GM15510 (cell line): ENCODE results near the gene DHX58.

Experiments
- POLR2A ChIP-seq: IDR thresholded peaks from 3 replicates; pipeline ENCODE4 v1.6.1; 2011; ENCODE audit warnings: borderline replicate concordance; ENCODE audit not compliant: insufficient read length; ENCODE audit errors: extremely low read depth

DHX58 gene

DNA sequence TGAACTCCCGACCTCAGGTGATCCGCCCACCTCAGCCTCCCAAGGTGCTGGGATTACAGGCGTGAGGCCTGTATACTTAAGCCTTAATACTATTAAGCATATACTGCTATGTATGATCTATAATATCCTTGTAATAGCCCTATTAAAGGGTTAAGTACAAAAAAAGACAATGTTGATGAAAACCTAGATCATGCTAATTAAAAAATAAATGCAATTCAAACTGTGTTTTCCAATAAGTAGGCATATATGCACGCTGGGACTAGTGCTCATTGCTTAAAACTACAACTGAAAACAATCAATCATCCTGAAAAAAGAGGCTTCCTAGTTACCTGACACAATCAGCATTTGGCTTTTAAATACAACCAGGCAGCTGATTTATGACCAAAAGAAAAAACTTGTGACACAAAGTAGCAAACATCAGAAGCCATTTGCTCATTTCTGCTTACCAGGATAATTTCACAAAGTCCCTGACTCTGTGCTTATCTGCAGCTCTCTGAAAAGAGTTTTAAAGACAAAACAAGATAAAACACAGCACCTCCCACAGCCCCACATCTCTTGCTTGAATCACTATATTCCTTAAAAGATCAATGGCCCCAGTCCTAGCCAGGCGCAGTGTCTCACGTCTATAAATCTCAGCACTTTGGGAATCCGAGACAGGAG lies 25.3 kb downstream of the DHX58 start:
- no peak for TF ChIP-seq POLR2A

GRCh38 chr17:42081516-42082129 lies 30.9 kb downstream of the DHX58 start:
- TF ChIP-seq POLR2A = no peak

- no peak for TF ChIP-seq POLR2A
Measured at GRCh38 chr17:42079541-42079940, 33.0 kb downstream of the DHX58 start.

DNA sequence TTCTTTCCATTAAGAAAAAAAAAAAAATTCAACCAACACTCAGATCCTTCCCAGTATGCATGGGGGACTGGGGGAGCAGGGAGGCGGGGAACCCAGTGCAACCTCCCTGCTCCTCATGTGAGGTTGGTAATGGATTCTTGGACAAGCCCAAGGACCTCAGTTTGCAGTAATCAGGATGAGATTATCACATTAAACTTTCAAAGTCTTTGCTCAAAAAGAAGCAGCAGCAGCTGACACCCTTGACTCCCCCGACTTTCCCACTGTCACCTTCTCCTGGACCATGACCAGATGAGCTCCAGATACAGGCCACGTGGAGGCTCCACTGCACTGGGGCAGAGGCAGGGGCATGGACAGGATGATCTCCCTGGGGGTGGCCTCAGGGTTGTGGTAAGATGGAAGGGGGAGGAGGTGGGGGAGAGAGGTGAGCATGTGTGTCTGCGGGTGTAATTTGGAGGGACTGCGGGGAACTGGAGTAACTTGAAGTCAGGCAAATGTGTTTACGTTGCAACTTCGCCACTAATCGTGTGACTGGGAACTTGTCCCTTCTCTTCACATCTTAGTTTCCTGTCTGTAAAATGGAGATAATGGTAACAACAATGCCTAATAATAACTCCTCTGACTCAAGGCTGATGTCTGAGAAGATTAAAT lies 34.0 kb downstream of the DHX58 start:
- TF ChIP-seq POLR2A = no peak

DNA sequence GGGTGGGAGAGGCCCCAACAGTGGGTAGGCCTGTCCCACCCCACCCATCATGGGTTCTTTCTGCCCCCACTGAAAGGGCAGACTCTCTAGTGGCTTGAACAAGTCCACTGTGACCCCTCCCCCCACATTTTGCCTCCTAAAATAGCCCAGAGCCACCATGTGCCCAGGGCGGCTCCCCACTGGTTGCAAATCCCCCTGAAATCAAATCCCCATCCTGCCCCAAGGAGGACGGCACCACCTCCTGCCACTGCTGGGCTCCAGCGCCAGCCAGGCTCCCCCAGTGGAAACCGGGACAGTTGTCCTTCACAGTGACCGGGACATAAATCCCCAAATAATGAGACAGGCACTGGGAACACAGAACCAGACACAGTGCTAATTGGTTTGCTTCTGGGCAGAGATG lies 34.8 kb downstream of the DHX58 start:
- TF ChIP-seq POLR2A = no peak

- TF ChIP-seq POLR2A = no peak
Measured at GRCh38 chr17:42076797-42077559, 35.5 kb downstream of the DHX58 start.

- no peak for TF ChIP-seq POLR2A
Measured at GRCh38 chr17:42075789-42076188, 36.7 kb downstream of the DHX58 start.

DNA sequence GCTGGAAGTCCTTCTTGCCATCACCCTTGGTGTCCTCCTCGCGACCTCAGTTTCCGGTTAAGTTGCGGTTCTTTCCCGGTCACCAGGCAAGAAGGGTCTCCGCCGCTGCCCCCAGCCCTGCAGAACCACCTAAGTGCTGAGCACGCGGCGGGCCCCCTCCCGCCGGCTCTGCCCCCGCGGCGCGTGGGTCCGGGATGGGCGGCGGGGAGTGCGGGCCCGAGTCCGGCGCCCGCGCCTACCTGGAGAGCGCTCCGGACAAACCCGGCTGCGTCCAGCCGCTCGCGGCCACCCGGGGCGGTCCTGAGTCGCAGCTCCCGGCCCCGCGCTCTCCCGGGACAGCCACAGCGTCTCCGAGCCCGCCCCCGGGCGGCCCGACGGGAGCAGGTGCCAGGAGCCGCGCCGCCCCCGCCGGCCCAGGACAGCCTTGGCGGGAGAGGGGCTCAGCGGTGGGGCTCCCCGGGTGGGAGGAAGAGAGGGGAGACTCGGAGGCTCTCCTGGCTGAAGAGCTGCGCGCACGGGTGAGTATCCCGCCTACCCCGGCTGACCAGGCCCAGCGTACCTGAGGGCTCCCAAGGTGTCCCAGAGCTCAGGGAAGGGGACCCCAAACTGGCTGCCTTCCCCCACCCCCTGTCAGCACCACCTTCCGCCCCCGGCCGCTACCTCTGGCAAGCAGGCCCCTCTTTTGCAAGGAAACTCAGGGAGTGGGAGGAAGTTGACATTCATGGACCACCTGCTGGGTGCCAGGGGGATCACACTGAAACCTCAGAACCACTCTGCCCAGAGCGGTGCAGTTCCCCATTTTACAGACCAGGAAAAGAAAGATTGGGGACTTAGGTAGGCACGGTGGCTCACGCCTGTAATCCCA lies 40.0 kb downstream of the DHX58 start:
- TF ChIP-seq POLR2A = no peak

DNA sequence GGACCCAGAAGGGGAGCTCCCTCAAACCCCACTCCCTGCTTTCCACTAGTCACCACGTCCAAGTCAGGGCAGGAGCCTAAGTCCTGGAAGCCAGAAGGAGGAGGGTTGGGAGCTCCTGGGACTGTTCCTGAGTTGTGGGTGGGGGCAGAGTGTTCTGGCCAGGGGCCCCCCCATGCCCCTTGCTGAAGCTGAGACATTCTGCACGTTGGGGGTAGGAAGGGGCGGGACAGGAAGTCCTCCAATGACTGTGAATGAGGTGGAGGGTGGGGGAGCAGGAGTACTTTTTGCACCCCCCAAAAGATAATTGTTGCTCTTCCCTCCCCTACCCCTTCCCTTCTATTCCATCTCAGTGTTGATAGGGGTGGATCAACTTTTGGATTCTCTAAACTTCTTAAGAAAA lies 40.7 kb downstream of the DHX58 start:
- TF ChIP-seq POLR2A = no peak

- no peak for TF ChIP-seq POLR2A
Measured at GRCh38 chr17:42068979-42069378, 43.5 kb downstream of the DHX58 start.

DNA sequence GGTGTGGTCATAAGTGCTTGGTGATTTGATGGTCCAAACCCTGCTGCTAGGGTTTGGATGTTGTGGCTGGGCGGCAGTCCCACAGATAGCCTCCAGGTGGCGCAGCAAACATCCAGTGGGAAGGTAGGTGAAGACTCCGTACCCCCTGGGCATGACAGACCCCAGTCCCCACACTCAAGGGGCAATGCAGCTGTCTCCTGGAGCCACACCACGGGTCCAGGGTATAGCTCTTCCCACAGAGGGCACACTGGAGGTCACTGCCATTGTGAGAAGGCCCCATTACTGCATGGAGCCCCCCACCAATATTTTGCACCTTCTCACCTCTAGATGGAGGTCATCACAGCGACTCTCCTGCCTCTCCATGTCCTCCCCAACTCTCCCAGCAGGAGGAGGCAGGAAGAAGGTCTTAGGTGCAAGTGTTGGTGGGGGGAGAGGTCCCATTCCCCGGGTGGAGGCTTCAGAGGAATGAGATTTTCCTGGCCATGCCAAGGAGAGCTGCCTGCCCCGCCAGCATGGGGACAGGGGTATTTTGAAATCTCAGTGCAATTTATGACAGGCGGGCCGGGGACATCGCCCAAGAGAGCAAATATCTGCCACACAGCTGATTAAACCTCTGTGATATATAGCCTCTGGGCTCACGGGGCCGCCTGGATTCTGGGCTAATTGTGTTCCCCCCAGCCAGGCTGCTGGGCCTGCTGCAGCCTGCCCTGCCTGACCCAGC lies 45.0 kb downstream of the DHX58 start:
- TF ChIP-seq POLR2A = no peak

- TF ChIP-seq POLR2A = no peak
Measured at GRCh38 chr17:42065201-42065600, 47.3 kb downstream of the DHX58 start.

GRCh38 chr17:42062681-42063080 lies 49.8 kb downstream of the DHX58 start:
- no peak for TF ChIP-seq POLR2A
